Measurements from ENCODE around the gene NFATC3. TPM values are rescaled to one million over a fixed set of nuclear protein-coding genes. Genes with fewer than 3 reads are reported as not detected.

Gene NFATC3
- total RNA-seq, 1 donor from 2014 or later = 34.2 TPM

- no peak overlapping the region for H3K27ac ChIP-seq
- H3K27me3 Mint-ChIP-seq (ENCODE audit: insufficient read depth, low read depth) = no peaks in the 10 kb centered on the region
- no peaks in the 10 kb centered on the region for H3K36me3 ChIP-seq
- no peak overlapping the region for H3K9ac ChIP-seq
- no peak overlapping the region for H3K27ac Mint-ChIP-seq
- H3K4me1 ChIP-seq = peaks cover 25% of the 10 kb centered on the region
- H3K9me3 ChIP-seq (ENCODE audit: low read depth) = no peaks in the 10 kb centered on the region
- H3K4me1 Mint-ChIP-seq = peaks cover 23% of the 10 kb centered on the region
- H3K4me2 ChIP-seq = peak overlapping the region; percentile 81
- H3K4me3 Mint-ChIP-seq = no peak overlapping the region
- H4K20me1 ChIP-seq (ENCODE audit: low read depth) = peaks cover 60% of the 10 kb centered on the region
- H3K4me3 ChIP-seq = peak overlapping the region; percentile 98
- TF ChIP-seq CTCF (IDR thresholded peaks at IDR 0.05) (no peak), EZH2 (IDR thresholded peaks at IDR 0.05) (no peak), EZH2phosphoT487 (IDR thresholded peaks at IDR 0.05) (no peak)
- H3K27me3 ChIP-seq = no peaks in the 10 kb centered on the region
- H2AFZ ChIP-seq (replicated peaks) = no peak overlapping the region
- H3K79me2 ChIP-seq (ENCODE audit: low read depth) = peaks cover 73% of the 10 kb centered on the region
- no peaks in the 10 kb centered on the region for H3K36me3 Mint-ChIP-seq
- H3K9me3 Mint-ChIP-seq = no peaks in the 10 kb centered on the region
- no peak for DNase-seq (ENCODE audit: low spot score)
- H3F3A ChIP-seq (ENCODE audit: low read depth) = peaks cover 30% of the 10 kb centered on the region
Measured at GRCh38 chr16:68087688-68088087, 2.5 kb downstream of the NFATC3 start.

- H3K36me3 Mint-ChIP-seq = no peaks in the 10 kb centered on the region
Measured at GRCh38 chr16:68088130-68088972, 3.2 kb downstream of the NFATC3 start.

GRCh38 chr16:68089067-68089466 lies 3.9 kb downstream of the NFATC3 start:
- Histone ChIP-seq H3K79me2 (ENCODE audit: low read depth) (peaks cover 86% of the 10 kb centered on the region), H4K20me1 (ENCODE audit: low read depth) (peaks cover 74% of the 10 kb centered on the region), H2AFZ (replicated peaks) (no peak overlapping the region), H3K27me3 (no peaks in the 10 kb centered on the region), H3K4me2 (no peak overlapping the region), H3K4me1 (peaks cover 18% of the 10 kb centered on the region), H3K9me3 (ENCODE audit: low read depth) (no peaks in the 10 kb centered on the region), H3K27ac (no peak overlapping the region), H3K9ac (no peak overlapping the region), H3F3A (ENCODE audit: low read depth) (peaks cover 19% of the 10 kb centered on the region), H3K4me3 (no peak overlapping the region), H3K36me3 (no peaks in the 10 kb centered on the region)
- no peak for TF ChIP-seq EZH2 (IDR thresholded peaks at IDR 0.05)
- no peak for TF ChIP-seq CTCF (IDR thresholded peaks at IDR 0.05)
- TF ChIP-seq EZH2phosphoT487 (IDR thresholded peaks at IDR 0.05) = no peak
- Mint-ChIP-seq H3K4me1 (peaks cover 13% of the 10 kb centered on the region), H3K27ac (no peak overlapping the region), H3K4me3 (no peak overlapping the region), H3K9me3 (no peaks in the 10 kb centered on the region), H3K27me3 (ENCODE audit: insufficient read depth, low read depth) (no peaks in the 10 kb centered on the region), H3K36me3 (no peaks in the 10 kb centered on the region)
- no peak for DNase-seq (ENCODE audit: low spot score)

More at GRCh38 chr16:68088130-68088972, 3.2 kb downstream of the NFATC3 start:
- DNase-seq (ENCODE audit: low spot score) = no peak
- Mint-ChIP-seq H3K9me3 (no peaks in the 10 kb centered on the region), H3K4me1 (peaks cover 20% of the 10 kb centered on the region), H3K27me3 (ENCODE audit: insufficient read depth, low read depth) (no peaks in the 10 kb centered on the region), H3K27ac (no peak overlapping the region), H3K4me3 (no peak overlapping the region)
- peak overlapping the region; percentile 98 for H3K4me3 ChIP-seq
- H3K9ac ChIP-seq = no peak overlapping the region
- H3K36me3 ChIP-seq = no peaks in the 10 kb centered on the region
- peaks cover 79% of the 10 kb centered on the region for H3K79me2 ChIP-seq (ENCODE audit: low read depth)
- H2AFZ ChIP-seq (replicated peaks) = no peak overlapping the region
- peak overlapping the region; percentile 81 for H3K4me2 ChIP-seq
- no peaks in the 10 kb centered on the region for H3K27me3 ChIP-seq
- H3K9me3 ChIP-seq (ENCODE audit: low read depth) = no peaks in the 10 kb centered on the region
- H4K20me1 ChIP-seq (ENCODE audit: low read depth) = peaks cover 67% of the 10 kb centered on the region
- TF ChIP-seq CTCF (IDR thresholded peaks at IDR 0.05) (no peak), EZH2 (IDR thresholded peaks at IDR 0.05) (no peak), EZH2phosphoT487 (IDR thresholded peaks at IDR 0.05) (no peak)
- H3F3A ChIP-seq (ENCODE audit: low read depth) = peaks cover 26% of the 10 kb centered on the region
- peaks cover 25% of the 10 kb centered on the region for H3K4me1 ChIP-seq
- no peak overlapping the region for H3K27ac ChIP-seq

Measured in neural progenitor cell (in vitro differentiated cells).